Measurements from ENCODE around the gene RAB5B.

DNA sequence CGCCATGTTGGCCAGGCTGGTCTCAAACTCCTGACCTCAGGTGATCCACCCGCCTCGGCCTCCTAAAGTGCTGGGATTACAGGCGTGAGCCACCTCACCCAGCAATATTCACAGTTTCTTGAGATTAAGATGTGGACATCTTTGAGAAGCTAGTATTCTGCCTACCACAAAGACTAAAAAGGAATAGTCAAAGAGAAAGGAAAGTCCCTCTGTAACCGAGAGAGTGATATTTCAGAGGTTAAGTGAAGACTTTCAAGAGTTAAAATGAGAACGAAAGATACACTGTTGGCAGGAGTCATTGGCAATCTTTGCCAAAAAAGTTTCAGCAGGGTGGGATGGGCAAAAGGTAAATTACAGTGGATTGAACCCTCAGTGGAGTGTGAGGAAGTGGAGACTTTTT is 27.3 kb upstream of the RAB5B start:
- TF ChIP-seq, protein P1, sequence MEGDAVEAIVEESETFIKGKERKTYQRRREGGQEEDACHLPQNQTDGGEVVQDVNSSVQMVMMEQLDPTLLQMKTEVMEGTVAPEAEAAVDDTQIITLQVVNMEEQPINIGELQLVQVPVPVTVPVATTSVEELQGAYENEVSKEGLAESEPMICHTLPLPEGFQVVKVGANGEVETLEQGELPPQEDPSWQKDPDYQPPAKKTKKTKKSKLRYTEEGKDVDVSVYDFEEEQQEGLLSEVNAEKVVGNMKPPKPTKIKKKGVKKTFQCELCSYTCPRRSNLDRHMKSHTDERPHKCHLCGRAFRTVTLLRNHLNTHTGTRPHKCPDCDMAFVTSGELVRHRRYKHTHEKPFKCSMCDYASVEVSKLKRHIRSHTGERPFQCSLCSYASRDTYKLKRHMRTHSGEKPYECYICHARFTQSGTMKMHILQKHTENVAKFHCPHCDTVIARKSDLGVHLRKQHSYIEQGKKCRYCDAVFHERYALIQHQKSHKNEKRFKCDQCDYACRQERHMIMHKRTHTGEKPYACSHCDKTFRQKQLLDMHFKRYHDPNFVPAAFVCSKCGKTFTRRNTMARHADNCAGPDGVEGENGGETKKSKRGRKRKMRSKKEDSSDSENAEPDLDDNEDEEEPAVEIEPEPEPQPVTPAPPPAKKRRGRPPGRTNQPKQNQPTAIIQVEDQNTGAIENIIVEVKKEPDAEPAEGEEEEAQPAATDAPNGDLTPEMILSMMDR (conservative IDR thresholded peaks at IDR 0.05; ENCODE audit: low read length), result no peak
- TF ChIP-seq EZH2phosphoT487 (IDR thresholded peaks at IDR 0.05; ENCODE audit: borderline replicate concordance, low read depth, low read length), result no peak

Measured in OCI-LY7 (cell line).